Kidney (tissue), 14 donors: Measurements from ENCODE around the gene POLR1C. TPM values are rescaled to one million over a fixed set of nuclear protein-coding genes. Genes with fewer than 3 reads are reported as not detected.

Experiments
- DNase-seq, 5 donors: peaks; one replicate each; pipeline ENCODE4 v3.0.0-alpha.2; 2013 to 2020
- FAIRE-seq: peaks from 2 replicates; lab custom pipeline; 2012; peaks lifted over from hg19 to GRCh38; lab: Jason Lieb, UNC
- H3K27ac ChIP-seq, 2 donors: one replicate each; pipeline ENCODE4 v1.7.0; 2013; ENCODE audit warnings: low read depth in 2 of 2, low read length in 2 of 2, inconsistent platforms in 1 of 2
- H3K27me3 ChIP-seq: one replicate; pipeline ENCODE4 v1.7.1; 2013; ENCODE audit warnings: low read length, inconsistent platforms; ENCODE audit not compliant: control insufficient read depth, insufficient read depth
- H3K36me3 ChIP-seq, 3 donors: one replicate each; pipeline versions ENCODE4 v1.7.0 to v1.7.1; 2013; ENCODE audit warnings: low read length in 3 of 3, control low read depth in 1 of 3, inconsistent platforms in 1 of 3; ENCODE audit not compliant: insufficient read depth in 3 of 3, control insufficient read depth in 2 of 3
- H3K4me1 ChIP-seq, 3 donors: one replicate each; pipeline versions ENCODE4 v1.7.0 to v1.7.1; 2013; ENCODE audit warnings: low read length in 3 of 3, inconsistent platforms in 1 of 3, low read depth in 1 of 3; ENCODE audit not compliant: control insufficient read depth in 2 of 3, insufficient read depth in 2 of 3
- H3K4me3 ChIP-seq, 3 donors: one replicate each; pipeline versions ENCODE4 v1.7.0 to v1.8.1; 2013; ENCODE audit warnings: low read length in 3 of 3, control low read depth in 1 of 3, inconsistent platforms in 1 of 3
- H3K9ac ChIP-seq, 3 donors: one replicate each; pipeline versions ENCODE4 v1.7.0 to v1.7.1; 2013; ENCODE audit warnings: low read length in 3 of 3, control low read depth in 1 of 3, inconsistent platforms in 1 of 3
- H3K9me3 ChIP-seq, 3 donors: one replicate each; pipeline versions ENCODE4 v1.7.0 to v1.7.1; 2013; ENCODE audit warnings: low read length in 3 of 3, control low read depth in 1 of 3, inconsistent platforms in 1 of 3; ENCODE audit not compliant: control insufficient read depth in 2 of 3, insufficient read depth in 1 of 3
- CTCF ChIP-seq: IDR thresholded peaks from 3 replicates; pipeline ENCODE4 v1.5.1; 2012; ENCODE audit warnings: mild to moderate bottlenecking, moderate library complexity, borderline replicate concordance; ENCODE audit not compliant: insufficient read depth; ENCODE audit errors: extremely low read depth
- intact Hi-C: fragments of 100-400 bp; cut with DNase I; formaldehyde crosslinking; loops from one replicate; pipeline ENCODE4 v1.11.1; 2022
- polyA plus RNA-seq: library from polyadenylated mRNA; stranded (reverse); fragments of 350-450 nt; fragmentation: Illumina TruSeq; extraction: RNeasy Lipid Tissue Mini Kit (QIAGEN cat#74804); gene quantifications from one replicate; pipeline ENCODE4 v1.2.3, GENCODE V29; 2014; ENCODE audit warnings: low read depth, low replicate concordance; ENCODE audit not compliant: insufficient read depth
- total RNA-seq: library from RNA; stranded (reverse); fragmentation: NEBNext Ultra II Directional; extraction: Animal tissue kit (Norgen Biotek cat#: 25700); gene quantifications from one replicate; pipeline ENCODE4 v1.2.1, GENCODE V29; 2021
- donor health status: control.
- donor health status: control.
- donor health status: control.
- donor health status: control.
- donor health status: control.
- donor health status: DM: yes; HTN: yes; CAD: no.
- donor health status: Normal renal cell carcinoma (clear cell type).

Gene POLR1C
- total and polyA plus RNA-seq, 2 donors from 2014 or later = 27.5 to 41.3 TPM

DNA sequence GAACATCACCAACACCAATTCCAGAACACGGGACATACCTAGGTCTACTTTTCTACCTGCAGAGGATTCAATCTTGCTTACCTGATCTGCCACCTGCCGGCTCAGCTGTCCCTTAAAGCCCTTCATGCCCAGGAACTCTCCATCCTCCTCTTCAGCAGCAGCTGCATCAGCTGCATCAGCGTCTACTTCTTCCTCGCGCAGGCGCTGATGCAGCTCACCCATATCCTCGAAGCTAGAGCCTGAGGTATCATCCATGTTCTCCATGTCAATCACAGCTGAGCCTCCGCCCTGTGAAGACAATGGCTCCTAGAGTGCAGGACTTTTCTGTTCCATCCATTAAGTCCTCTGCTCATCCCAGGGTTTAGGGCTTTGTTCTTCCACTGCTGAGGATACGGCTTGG is 1.1 kb upstream of the POLR1C start:
- TF ChIP-seq CTCF = no peak
- Histone ChIP-seq H3K27ac (no peak overlapping the region), H3K4me1 (peaks cover 13 to 17% (median 15%) of the 10 kb centered on the region in 3 donors), H3K9ac (peak overlapping the region; percentile 89 to 99 (median 92)), H3K27me3 (no peaks in the 10 kb centered on the region), H3K9me3 (no peaks in the 10 kb centered on the region), H3K36me3 (peaks cover 12 to 42% (median 34%) of the 10 kb centered on the region in 3 donors), H3K4me3 (peak overlapping the region; percentile 93 to 98 (median 97))
- intact Hi-C loops = no loop called here
- DNase-seq = no peak
- no peak for FAIRE-seq

DNA sequence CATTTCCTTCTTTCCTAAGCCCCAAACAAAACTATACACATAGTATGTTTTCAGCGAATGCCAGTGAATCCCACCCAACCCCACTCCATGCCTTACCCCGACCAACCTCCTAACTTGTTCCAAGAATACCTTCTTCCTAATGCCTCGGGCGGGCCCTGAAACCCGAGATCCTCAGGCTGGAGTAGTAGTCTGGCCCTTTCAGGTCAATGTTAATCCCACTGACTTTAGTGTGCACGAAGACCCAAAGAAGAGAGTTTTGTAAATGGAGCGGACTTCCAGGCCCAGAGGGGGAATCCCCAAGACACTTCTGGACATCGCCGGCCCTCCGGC is 557 bp upstream of the POLR1C start:
- intact Hi-C loops = no loop called here
- TF ChIP-seq CTCF = no peak

GRCh38 chr6:43517505-43518357 is 842 bp downstream of the POLR1C start:
- H3K27me3 ChIP-seq = no peaks in the 10 kb centered on the region
- peaks cover 10 to 45% (median 41%) of the 10 kb centered on the region in 3 donors for H3K36me3 ChIP-seq
- H3K4me3 ChIP-seq = peak overlapping the region; percentile 93 to 98 (median 97)
- TF ChIP-seq CTCF = no peak
- intact Hi-C loops = no loop called here
- FAIRE-seq (no peak), DNase-seq (peak in 1 of 5 donors; percentile 22)
- no peak overlapping the region for H3K27ac ChIP-seq
- H3K9me3 ChIP-seq = no peaks in the 10 kb centered on the region
- H3K4me1 ChIP-seq = peaks cover 13 to 16% (median 15%) of the 10 kb centered on the region in 3 donors
- peak overlapping the region; percentile 92 to 99 (median 95) for H3K9ac ChIP-seq

More for the DNA sequence above, 557 bp upstream of the POLR1C start:
- H3K27me3 ChIP-seq = no peaks in the 10 kb centered on the region
- FAIRE-seq (no peak), DNase-seq (no peak)
- peaks cover 13 to 16% (median 15%) of the 10 kb centered on the region in 3 donors for H3K4me1 ChIP-seq
- peak overlapping the region; percentile 76 to 88 for H3K27ac ChIP-seq
- peak overlapping the region; percentile 93 to 98 (median 97) for H3K4me3 ChIP-seq
- H3K9me3 ChIP-seq = no peaks in the 10 kb centered on the region
- H3K9ac ChIP-seq = peak overlapping the region; percentile 89 to 99 (median 92)
- peaks cover 11 to 46% (median 39%) of the 10 kb centered on the region in 3 donors for H3K36me3 ChIP-seq
